ENCODE measurements around the gene TRPM2. TPM values are rescaled to one million over a fixed set of nuclear protein-coding genes. Genes with fewer than 3 reads are reported as not detected.

TRPM2 gene
- total RNA-seq, 4 donors from 2014 or later = 3.9 to 9.3 (median 6.6) TPM

- no peak for TF ChIP-seq CTCF (IDR thresholded peaks at IDR 0.05)
- ATAC-seq (ENCODE audit: low FRiP score) (no peak), DNase-seq (ENCODE audit: low spot score) (no peak)
These were observed 97.6 kb downstream of the TRPM2 start for GRCh38 chr21:44450999-44451398.

- ATAC-seq (ENCODE audit: low FRiP score) (no peak), DNase-seq (ENCODE audit: low spot score) (no peak)
- no peak for TF ChIP-seq CTCF (IDR thresholded peaks at IDR 0.05)
These were observed 99.7 kb downstream of the TRPM2 start for GRCh38 chr21:44453120-44453519.

DNA sequence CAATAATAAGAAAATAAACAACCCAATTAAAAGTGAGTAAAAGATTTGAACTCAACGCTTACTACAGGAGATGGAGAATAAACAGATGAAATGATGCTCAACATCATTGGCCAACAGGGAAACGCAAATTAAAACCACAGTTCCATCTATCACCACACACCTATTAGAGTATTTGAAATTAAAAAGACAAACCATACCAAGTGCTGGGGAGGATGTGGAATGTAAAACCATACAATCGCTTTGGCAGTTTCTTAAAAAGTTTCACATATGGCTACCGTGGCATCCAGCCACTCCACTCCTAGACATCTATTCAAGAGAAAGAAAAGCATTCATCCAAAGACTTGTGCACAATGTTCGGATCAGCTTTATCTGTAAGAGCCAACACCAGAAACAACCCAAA is 100.6 kb downstream of the TRPM2 start:
- no peak for TF ChIP-seq CTCF (IDR thresholded peaks at IDR 0.05)
- ATAC-seq (ENCODE audit: low FRiP score) (no peak), DNase-seq (ENCODE audit: low spot score) (no peak)

GRCh38 chr21:44454747-44455523 is 101.5 kb downstream of the TRPM2 start, which contains the start of gene LRRC3:
Gene LRRC3 (plus strand): TSS chr21:44455510. CDS start chr21:44456645, 1,135 bp downstream.
- no peak for TF ChIP-seq CTCF (IDR thresholded peaks at IDR 0.05)
- peak; percentile 45 for ATAC-seq (ENCODE audit: low FRiP score)

DNA sequence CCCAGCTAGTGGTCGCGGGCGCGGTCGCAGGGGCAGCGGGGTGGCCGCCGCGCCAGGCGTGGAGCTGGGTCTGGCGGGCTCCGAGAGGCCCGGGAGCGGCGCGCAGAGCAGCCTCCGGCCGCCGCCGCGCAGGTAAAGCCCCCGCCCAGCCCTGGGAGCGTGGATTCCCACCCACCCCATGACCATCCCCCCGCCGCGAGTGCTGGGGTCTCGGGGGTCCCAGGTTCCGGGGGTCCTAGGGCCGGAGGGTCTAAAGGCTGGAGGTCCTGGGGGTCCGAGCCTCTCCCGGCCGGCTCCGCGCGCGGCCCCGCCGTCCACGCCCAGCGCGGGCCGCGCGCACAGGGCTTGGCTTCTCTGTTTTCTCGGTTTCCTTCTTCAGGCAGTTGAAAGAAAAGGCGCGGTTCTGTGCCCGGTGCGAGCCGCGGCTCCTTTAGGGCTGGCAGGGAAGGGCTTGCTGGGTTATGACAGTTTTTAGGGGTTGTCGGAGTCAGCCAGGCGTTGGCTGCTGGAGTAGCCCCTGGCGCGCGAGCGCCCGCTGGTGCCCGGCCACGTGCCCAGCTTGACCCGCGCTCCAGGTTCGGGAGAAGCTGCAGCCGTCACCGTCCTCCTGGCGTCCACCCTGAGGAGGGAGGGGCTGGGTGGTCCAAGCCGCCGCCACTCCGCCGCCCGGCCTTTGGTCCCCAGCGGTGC is 102.2 kb downstream of the TRPM2 start:
- DNase-seq (ENCODE audit: low spot score) = no peak
- no peak for TF ChIP-seq CTCF (IDR thresholded peaks at IDR 0.05)
- peak; percentile 21 for ATAC-seq (ENCODE audit: low FRiP score)

More at GRCh38 chr21:44454747-44455523, 101.5 kb downstream of the TRPM2 start, which contains the start of gene LRRC3:
- DNase-seq (ENCODE audit: low spot score) = peak; percentile 59

- ATAC-seq (ENCODE audit: low FRiP score) (no peak), DNase-seq (ENCODE audit: low spot score) (no peak)
- TF ChIP-seq CTCF (IDR thresholded peaks at IDR 0.05) = no peak
These were observed 102.9 kb downstream of the TRPM2 start for GRCh38 chr21:44456214-44456914.
